Ascending aorta (tissue), 2 donors: ENCODE results near the gene CILP. TPM values are rescaled to one million over a fixed set of nuclear protein-coding genes. Genes with fewer than 3 reads are reported as not detected.

Experiments used
- DNase-seq, 2 donors: peaks; one replicate each; pipeline ENCODE4 v3.0.0-alpha.2; 2019; ENCODE audit warnings: low spot score in 2 of 2
- H3K27ac ChIP-seq, 2 donors: fragments of 200-600 bp; sonication (generic); one replicate each; pipeline ENCODE4 v1.5.1; 2016 to 2017; ENCODE audit warnings: mild to moderate bottlenecking in 1 of 2
- H3K27me3 ChIP-seq: fragments of 200-600 bp; sonication (generic); one replicate; pipeline ENCODE4 v1.5.1; 2017
- H3K36me3 ChIP-seq, 2 donors: fragments of 200-600 bp; sonication (generic); one replicate each; pipeline ENCODE4 v1.5.1; 2016
- H3K4me1 ChIP-seq, 2 donors: fragments of 200-600 bp; sonication (generic); one replicate each; pipeline ENCODE4 v1.5.1; 2016 to 2017; ENCODE audit warnings: mild to moderate bottlenecking in 1 of 2
- H3K4me3 ChIP-seq, 2 donors: fragments of 200-600 bp; sonication (generic); one replicate each; pipeline ENCODE4 v1.5.1; 2016 to 2017; ENCODE audit warnings: mild to moderate bottlenecking in 1 of 2
- H3K9me3 ChIP-seq, 2 donors: fragments of 200-600 bp; sonication (generic); one replicate each; pipeline ENCODE4 v1.5.1; 2016
- CTCF ChIP-seq, 3 experiments: fragments of 200-600 bp in 2 of 3; fragments of 450-650 bp in 1 of 3; sonication (generic) in 2 of 3; IDR thresholded peaks; one replicate each; pipeline ENCODE4 v1.5.1; 2016 to 2019; ENCODE audit warnings: antibody characterized with exemption in 3 of 3, mild to moderate bottlenecking in 1 of 3, moderate library complexity in 1 of 3
- intact Hi-C: fragments of 100-400 bp; cut with DNase I; formaldehyde crosslinking; loops from one replicate; pipeline ENCODE4 v1.15.1; 2023
- total RNA-seq: library from RNA; depleted of rRNA; stranded (reverse); fragments of >200 nt; gene quantifications from one replicate; pipeline ENCODE4 v1.1.0, GENCODE V29; 2016

The CILP gene
- total RNA-seq, 1 donor from 2014 or later: 1.8 TPM

DNA sequence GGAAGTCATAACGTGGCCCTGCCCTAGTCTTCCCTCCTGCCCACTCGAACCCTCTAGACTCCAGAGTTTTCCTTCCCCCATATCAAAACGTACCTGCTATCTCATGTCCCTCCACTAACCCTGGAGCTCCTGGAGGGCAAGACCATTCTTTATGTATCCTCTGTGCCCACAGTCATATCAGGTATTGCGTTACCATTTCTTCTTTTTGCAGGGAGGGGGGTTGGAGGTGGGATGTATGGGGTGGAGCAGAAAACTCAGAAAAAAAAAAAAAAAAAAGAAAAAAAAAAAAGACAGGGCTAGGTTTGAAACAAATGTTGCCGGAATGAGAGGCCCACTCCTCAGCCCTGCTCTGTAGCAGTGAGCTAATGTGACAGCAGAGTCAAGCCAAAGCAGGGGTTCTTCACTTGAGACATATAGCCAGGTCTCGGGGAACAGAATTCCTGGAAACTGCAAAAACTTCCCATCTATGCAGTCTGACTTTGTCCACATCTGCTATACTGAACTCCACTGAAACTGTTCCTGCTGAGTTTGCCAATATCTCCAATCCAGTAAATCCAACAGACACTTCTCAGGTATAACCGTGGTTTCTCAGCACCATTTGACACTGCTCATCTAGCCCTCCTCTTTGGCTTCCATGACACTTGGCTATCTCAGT, 44.3 kb upstream of the CILP start:
- Histone ChIP-seq H3K27ac (no peak overlapping the region), H3K4me3 (no peak overlapping the region), H3K36me3 (peaks cover 29 to 37% of the 10 kb centered on the region in 2 donors), H3K4me1 (no peaks in the 10 kb centered on the region), H3K27me3 (no peaks in the 10 kb centered on the region), H3K9me3 (no peaks in the 10 kb centered on the region)
- DNase-seq: no peak
- intact Hi-C loops: no loop called here
- no peak for TF ChIP-seq CTCF (IDR thresholded peaks at IDR 0.05)

DNA sequence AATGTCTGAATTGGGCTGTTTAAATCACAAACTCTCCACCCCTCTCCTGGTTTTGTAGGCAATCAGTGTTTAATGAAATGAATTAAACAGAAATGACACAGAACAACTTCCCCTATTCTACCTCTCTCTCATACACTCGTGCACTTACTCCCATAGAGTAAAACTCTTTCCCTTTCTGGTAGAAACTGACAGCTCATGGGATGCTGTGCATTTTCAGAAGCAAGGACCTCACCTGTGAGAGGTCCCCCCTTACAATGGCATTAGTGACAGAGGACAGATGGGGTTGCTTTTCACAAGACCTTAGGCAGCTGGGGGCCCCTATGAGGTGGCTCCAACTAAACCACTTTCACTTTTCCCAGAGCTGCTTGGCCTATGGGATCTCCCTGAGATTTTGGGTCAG, 43.5 kb upstream of the CILP start:
- no peak overlapping the region for H3K4me3 ChIP-seq
- peaks cover 21 to 30% of the 10 kb centered on the region in 2 donors for H3K36me3 ChIP-seq
- intact Hi-C loops: no loop called here
- H3K27ac ChIP-seq: no peak overlapping the region
- H3K27me3 ChIP-seq: no peaks in the 10 kb centered on the region
- TF ChIP-seq CTCF (IDR thresholded peaks at IDR 0.05): no peak
- no peaks in the 10 kb centered on the region for H3K4me1 ChIP-seq
- DNase-seq: no peak
- no peaks in the 10 kb centered on the region for H3K9me3 ChIP-seq

DNA sequence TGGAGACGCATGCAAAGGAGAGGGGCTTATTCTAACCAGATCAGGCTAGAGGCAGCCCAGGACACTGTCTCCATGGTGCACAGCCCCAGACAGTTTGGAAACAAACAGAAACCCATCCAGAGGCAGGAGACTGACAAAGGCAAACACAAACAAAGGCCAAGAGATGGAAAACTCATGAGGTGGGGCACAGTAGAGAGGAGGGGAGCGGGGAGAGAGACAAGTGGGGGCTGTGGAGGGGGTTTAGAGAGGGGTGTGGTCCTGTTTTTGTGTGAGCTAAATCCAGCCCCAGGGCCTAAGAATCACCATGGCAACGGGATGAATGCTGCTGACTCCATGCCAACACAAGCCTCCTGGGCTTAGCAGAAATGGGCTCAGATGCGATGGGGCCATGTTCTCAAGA, 43.1 kb upstream of the CILP start:
- H3K27me3 ChIP-seq: no peaks in the 10 kb centered on the region
- peaks cover 19 to 26% of the 10 kb centered on the region in 2 donors for H3K36me3 ChIP-seq
- H3K4me3 ChIP-seq: no peak overlapping the region
- H3K9me3 ChIP-seq: no peaks in the 10 kb centered on the region
- intact Hi-C loops: no loop called here
- H3K27ac ChIP-seq: no peak overlapping the region
- no peak for DNase-seq
- no peaks in the 10 kb centered on the region for H3K4me1 ChIP-seq
- no peak for TF ChIP-seq CTCF (IDR thresholded peaks at IDR 0.05)

DNA sequence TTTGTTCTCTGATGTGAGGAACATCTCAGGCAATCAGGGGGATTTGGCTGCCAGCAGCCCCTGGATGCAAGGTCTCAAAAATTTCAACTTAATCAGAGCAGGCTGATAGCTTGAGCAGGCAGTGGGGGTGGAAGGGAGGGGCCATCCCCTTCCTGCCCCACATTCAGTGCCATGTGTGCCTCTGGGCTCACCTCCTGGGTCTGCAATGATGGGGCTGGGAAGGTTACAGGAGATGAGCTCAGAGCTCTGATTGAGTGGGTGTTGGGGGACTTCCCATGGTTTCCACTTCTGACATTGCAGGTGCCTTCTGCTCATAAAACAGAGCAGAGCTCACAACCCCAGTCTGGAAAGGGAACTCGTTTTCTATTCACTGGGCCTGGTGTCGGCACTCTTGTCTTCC, 38.4 kb upstream of the CILP start:
- no peaks in the 10 kb centered on the region for H3K27me3 ChIP-seq
- intact Hi-C loops: no loop called here
- no peak for TF ChIP-seq CTCF (IDR thresholded peaks at IDR 0.05)
- no peaks in the 10 kb centered on the region for H3K9me3 ChIP-seq
- H3K4me1 ChIP-seq: no peaks in the 10 kb centered on the region
- no peak for DNase-seq
- H3K36me3 ChIP-seq: peaks cover 0 to 15% of the 10 kb centered on the region in 2 donors
- no peak overlapping the region for H3K27ac ChIP-seq
- H3K4me3 ChIP-seq: no peak overlapping the region

DNA sequence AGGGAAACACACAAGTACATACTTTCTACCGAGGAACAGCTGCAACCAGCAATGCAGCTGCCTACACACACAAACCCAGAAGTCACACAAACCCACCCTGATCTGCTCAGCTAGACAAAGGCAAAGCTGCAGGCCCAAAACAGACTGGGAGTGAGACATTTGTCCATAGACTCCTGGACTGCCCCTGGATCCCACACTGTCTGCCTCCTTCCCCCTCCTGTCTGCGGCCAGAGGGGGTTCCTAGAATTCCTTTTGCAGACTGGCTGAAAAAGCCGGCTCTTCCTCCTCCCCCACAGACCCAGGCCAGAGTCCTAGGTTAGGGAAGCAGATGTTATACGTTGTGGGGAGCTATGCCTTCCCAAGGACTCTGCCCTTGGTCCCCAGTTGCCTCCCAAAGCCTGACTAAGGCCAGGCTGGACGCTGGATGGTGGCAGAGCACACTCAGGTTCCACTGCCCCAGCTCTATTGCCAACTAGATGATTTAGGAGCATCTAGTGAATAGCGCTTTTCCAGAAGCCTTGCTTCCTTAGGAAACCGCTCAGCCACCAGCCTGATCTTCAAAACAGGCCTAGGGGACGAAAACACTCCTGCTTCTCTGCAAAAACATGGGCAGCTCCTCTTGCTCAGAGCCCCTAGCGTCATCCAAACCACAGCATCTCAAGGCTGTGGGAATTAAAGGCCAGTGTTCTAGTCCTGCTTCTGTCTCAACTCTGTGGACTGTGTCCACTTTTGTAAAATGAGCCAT, 37.4 kb upstream of the CILP start:
- H3K4me1 ChIP-seq: no peaks in the 10 kb centered on the region
- no peak for TF ChIP-seq CTCF (IDR thresholded peaks at IDR 0.05)
- H3K4me3 ChIP-seq: no peak overlapping the region
- H3K36me3 ChIP-seq: peaks cover 0 to 15% of the 10 kb centered on the region in 2 donors
- intact Hi-C loops: no loop called here
- H3K27me3 ChIP-seq: no peaks in the 10 kb centered on the region
- H3K9me3 ChIP-seq: no peaks in the 10 kb centered on the region
- DNase-seq: no peak
- H3K27ac ChIP-seq: no peak overlapping the region
